ENCODE results near the gene CNOT4. TPM values are rescaled to one million over a fixed set of nuclear protein-coding genes. Genes with fewer than 3 reads are reported as not detected.

CNOT4 gene
- total RNA-seq, 1 experiment from 2014 or later: 14.6 TPM

GRCh38 chr7:135519871-135520270 is 10.0 kb upstream of the CNOT4 start:
- ChIA-PET CTCF (interaction anchor here (0.9 to 1.4 kb wide), 3 partner anchors 133 to 246 kb away, joined by 4 to 5 read pairs (median 4); no protein-coding TSS in a partner anchor), POLR2A (no interaction called here)
- Mint-ChIP-seq H3K27me3 (ENCODE audit: low read depth) (no peaks in the 10 kb centered on the region), H3K36me3 (no peaks in the 10 kb centered on the region), H3K4me3 (no peak overlapping the region), H3K9me3 (no peaks in the 10 kb centered on the region), H3K4me1 (peaks cover 4% of the 10 kb centered on the region; the same call in 1 of the 2 replicates), H3K27ac (no peak overlapping the region)
- ATAC-seq (no peak), DNase-seq (ENCODE audit: low spot score) (no peak)
- TF ChIP-seq CTCF (IDR thresholded peaks at IDR 0.05) (no peak), MAX (CRISPR knock-in tag; IDR thresholded peaks at IDR 0.05) (no peak), ZNF532 (CRISPR knock-in tag; IDR thresholded peaks at IDR 0.05; ENCODE audit: borderline replicate concordance) (no peak), CREM (CRISPR knock-in tag; IDR thresholded peaks at IDR 0.05) (no peak), EMX1 (CRISPR knock-in tag; IDR thresholded peaks at IDR 0.05) (no peak), ZNF396 (CRISPR knock-in tag; IDR thresholded peaks at IDR 0.05; ENCODE audit: borderline replicate concordance) (no peak), ZBTB43 (CRISPR knock-in tag; IDR thresholded peaks at IDR 0.05) (no peak), ZNF671 (CRISPR knock-in tag; IDR thresholded peaks at IDR 0.05) (no peak), ETV6 (CRISPR knock-in tag; IDR thresholded peaks at IDR 0.05) (no peak)

GRCh38 chr7:135519233-135519688 is 9.4 kb upstream of the CNOT4 start:
- ATAC-seq: peak; percentile 39; the same call in 1 of the 2 replicates
- ChIA-PET POLR2A (no interaction called here), CTCF (interaction anchor here (0.7 to 0.9 kb wide), 2 partner anchors 134 to 206 kb away, joined by 3 to 4 read pairs; no protein-coding TSS in a partner anchor)
- Mint-ChIP-seq H3K36me3 (no peaks in the 10 kb centered on the region), H3K27me3 (ENCODE audit: low read depth) (no peaks in the 10 kb centered on the region), H3K27ac (no peak overlapping the region), H3K4me1 (peaks cover 4% of the 10 kb centered on the region; the same call in 1 of the 2 replicates), H3K4me3 (no peak overlapping the region), H3K9me3 (no peaks in the 10 kb centered on the region)
- no peak for DNase-seq (ENCODE audit: low spot score)
- no peak for TF ChIP-seq ZNF423 (CRISPR knock-in tag; IDR thresholded peaks at IDR 0.05)
- no peak for TF ChIP-seq GTF2I (CRISPR knock-in tag; conservative IDR thresholded peaks at IDR 0.05)
- TF ChIP-seq CREM (CRISPR knock-in tag; IDR thresholded peaks at IDR 0.05): no peak
- TF ChIP-seq CREB1 (CRISPR knock-in tag; IDR thresholded peaks at IDR 0.05): no peak
- TF ChIP-seq RORB (CRISPR knock-in tag; IDR thresholded peaks at IDR 0.05): no peak
- no peak for TF ChIP-seq SMAD4 (CRISPR knock-in tag; IDR thresholded peaks at IDR 0.05)
- TF ChIP-seq FOXP4 (CRISPR knock-in tag; IDR thresholded peaks at IDR 0.05): no peak
- TF ChIP-seq ZBTB43 (CRISPR knock-in tag; IDR thresholded peaks at IDR 0.05): no peak
- TF ChIP-seq ZNF396 (CRISPR knock-in tag; IDR thresholded peaks at IDR 0.05; ENCODE audit: borderline replicate concordance): no peak
- TF ChIP-seq USF1 (CRISPR knock-in tag; IDR thresholded peaks at IDR 0.05): no peak
- TF ChIP-seq AR (CRISPR knock-in tag; IDR thresholded peaks at IDR 0.05): no peak
- TF ChIP-seq MXD4 (CRISPR knock-in tag; IDR thresholded peaks at IDR 0.05; ENCODE audit: borderline replicate concordance): no peak
- TF ChIP-seq OVOL2 (CRISPR knock-in tag; IDR thresholded peaks at IDR 0.05; ENCODE audit: borderline replicate concordance): no peak

Measured in WTC11 (cell line).